ENCODE results near the gene YBX2.
A peak's percentile ranks its signal among the peaks of the same experiment; 100 is the strongest.

Gene YBX2

GRCh38 chr17:7241783-7242716 lies 52.4 kb downstream of the YBX2 start, which contains the start of gene GABARAP:
Gene GABARAP (minus strand): TSS chr17:7242449. CDS start chr17:7242330, 119 bp downstream.
- peak; percentile 93 for DNase-seq

GRCh38 chr17:7241090-7241733 lies 53.2 kb downstream of the YBX2 start:
- DNase-seq: no peak

GRCh38 chr17:7240375-7240774 lies 54.1 kb downstream of the YBX2 start:
- no peak for DNase-seq

GRCh38 chr17:7239091-7240027 lies 55.1 kb downstream of the YBX2 start, which contains the start of gene PHF23:
Gene PHF23 (minus strand): TSS chr17:7239457. CDS start chr17:7239279, 178 bp downstream.
- peak; percentile 100 for DNase-seq

- no peak for DNase-seq
Measured at GRCh38 chr17:7238420-7239090, 55.9 kb downstream of the YBX2 start.
